Measurements from ENCODE around the gene SIPA1L2.

The SIPA1L2 gene

DNA sequence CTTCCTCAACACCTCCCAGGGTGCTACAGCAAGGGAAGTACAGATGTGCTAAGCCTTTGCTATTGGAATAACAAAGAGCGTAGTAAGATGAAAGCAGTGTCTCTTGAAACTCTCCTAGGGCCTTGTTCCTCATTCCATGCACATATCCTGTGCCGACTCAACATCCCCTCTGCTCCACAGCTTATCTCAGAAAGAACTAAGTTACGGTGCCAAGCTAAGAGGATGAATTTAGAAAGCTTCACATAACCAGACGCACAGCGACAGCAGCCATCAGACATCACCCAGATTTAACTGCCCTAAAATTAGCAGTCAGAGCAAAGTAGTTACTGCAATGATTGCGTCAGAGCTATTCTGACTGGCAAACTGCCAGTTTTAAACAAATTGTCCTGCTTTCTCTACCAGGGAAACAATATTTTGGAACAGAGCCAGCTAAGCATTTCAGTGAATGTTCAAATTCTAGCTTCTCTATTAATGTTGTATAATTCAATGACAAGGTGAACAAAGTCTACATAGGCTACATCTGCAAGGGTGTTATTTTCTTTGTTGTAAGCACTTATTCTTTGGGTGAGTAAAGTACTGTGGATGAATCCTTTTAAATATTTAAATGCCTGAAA, 9.5 kb downstream of the SIPA1L2 start (continued):
- TF ChIP-seq, protein P1, sequence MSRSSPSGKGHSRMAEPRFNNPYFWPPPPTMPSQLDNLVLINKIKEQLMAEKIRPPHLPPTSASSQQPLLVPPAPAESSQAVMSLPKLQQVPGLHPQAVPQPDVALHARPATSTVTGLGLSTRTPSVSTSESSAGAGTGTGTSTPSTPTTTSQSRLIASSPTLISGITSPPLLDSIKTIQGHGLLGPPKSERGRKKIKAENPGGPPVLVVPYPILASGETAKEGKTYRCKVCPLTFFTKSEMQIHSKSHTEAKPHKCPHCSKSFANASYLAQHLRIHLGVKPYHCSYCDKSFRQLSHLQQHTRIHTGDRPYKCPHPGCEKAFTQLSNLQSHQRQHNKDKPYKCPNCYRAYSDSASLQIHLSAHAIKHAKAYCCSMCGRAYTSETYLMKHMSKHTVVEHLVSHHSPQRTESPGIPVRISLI (tag by site-specific recombination; IDR thresholded peaks at IDR 0.05) = no peak
- TF ChIP-seq ZNF112 (tag by site-specific recombination; IDR thresholded peaks at IDR 0.05) = no peak
- TF ChIP-seq ZNF146 (tag by site-specific recombination; IDR thresholded peaks at IDR 0.05) = no peak
- TF ChIP-seq ZNF23 (tag by site-specific recombination; IDR thresholded peaks at IDR 0.05; ENCODE audit: borderline replicate concordance) = no peak
- TF ChIP-seq ZNF335 (tag by site-specific recombination; conservative IDR thresholded peaks at IDR 0.05) = peak; percentile 32; the same call in 1 of the 2 replicates
- TF ChIP-seq SP7 (tag by site-specific recombination; IDR thresholded peaks at IDR 0.05) = peak; percentile 97
- 0 out of 2 replicates have a peak, but pooled peaks have one; percentile 16 for TF ChIP-seq RBAK (tag by site-specific recombination; IDR thresholded peaks at IDR 0.05)
- TF ChIP-seq, protein P2, sequence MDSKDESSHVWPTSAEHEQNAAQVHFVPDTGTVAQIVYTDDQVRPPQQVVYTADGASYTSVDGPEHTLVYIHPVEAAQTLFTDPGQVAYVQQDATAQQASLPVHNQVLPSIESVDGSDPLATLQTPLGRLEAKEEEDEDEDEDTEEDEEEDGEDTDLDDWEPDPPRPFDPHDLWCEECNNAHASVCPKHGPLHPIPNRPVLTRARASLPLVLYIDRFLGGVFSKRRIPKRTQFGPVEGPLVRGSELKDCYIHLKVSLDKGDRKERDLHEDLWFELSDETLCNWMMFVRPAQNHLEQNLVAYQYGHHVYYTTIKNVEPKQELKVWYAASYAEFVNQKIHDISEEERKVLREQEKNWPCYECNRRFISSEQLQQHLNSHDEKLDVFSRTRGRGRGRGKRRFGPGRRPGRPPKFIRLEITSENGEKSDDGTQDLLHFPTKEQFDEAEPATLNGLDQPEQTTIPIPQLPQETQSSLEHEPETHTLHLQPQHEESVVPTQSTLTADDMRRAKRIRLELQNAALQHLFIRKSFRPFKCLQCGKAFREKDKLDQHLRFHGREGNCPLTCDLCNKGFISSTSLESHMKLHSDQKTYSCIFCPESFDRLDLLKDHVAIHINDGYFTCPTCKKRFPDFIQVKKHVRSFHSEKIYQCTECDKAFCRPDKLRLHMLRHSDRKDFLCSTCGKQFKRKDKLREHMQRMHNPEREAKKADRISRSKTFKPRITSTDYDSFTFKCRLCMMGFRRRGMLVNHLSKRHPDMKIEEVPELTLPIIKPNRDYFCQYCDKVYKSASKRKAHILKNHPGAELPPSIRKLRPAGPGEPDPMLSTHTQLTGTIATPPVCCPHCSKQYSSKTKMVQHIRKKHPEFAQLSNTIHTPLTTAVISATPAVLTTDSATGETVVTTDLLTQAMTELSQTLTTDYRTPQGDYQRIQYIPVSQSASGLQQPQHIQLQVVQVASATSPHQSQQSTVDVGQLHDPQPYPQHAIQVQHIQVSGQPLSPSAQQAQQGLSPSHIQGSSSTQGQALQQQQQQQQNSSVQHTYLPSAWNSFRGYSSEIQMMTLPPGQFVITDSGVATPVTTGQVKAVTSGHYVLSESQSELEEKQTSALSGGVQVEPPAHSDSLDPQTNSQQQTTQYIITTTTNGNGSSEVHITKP (tag by site-specific recombination; IDR thresholded peaks at IDR 0.05) = peak; percentile 53
- 0 out of 2 replicates have a peak, but pooled peaks have one; percentile 46 for TF ChIP-seq ZNF132 (tag by site-specific recombination; IDR thresholded peaks at IDR 0.05; ENCODE audit: borderline replicate concordance)
- peak; percentile 91 for TF ChIP-seq REPIN1 (tag by site-specific recombination; IDR thresholded peaks at IDR 0.05; ENCODE audit: low read depth)
- peak; percentile 84 for TF ChIP-seq MZF1 (tag by site-specific recombination; IDR thresholded peaks at IDR 0.05; ENCODE audit: borderline replicate concordance)
- no peak for TF ChIP-seq ZNF624 (tag by site-specific recombination; IDR thresholded peaks at IDR 0.05)
- peak; percentile 75 for TF ChIP-seq ZNF529 (tag by site-specific recombination; IDR thresholded peaks at IDR 0.05; ENCODE audit: insufficient replicate concordance)
- TF ChIP-seq, protein P3, sequence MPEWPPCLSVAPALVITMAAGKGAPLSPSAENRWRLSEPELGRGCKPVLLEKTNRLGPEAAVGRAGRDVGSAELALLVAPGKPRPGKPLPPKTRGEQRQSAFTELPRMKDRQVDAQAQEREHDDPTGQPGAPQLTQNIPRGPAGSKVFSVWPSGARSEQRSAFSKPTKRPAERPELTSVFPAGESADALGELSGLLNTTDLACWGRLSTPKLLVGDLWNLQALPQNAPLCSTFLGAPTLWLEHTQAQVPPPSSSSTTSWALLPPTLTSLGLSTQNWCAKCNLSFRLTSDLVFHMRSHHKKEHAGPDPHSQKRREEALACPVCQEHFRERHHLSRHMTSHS (tag by site-specific recombination; IDR thresholded peaks at IDR 0.05) = no peak
- TF ChIP-seq ZNF585B (tag by site-specific recombination; IDR thresholded peaks at IDR 0.05) = no peak
- TF ChIP-seq, protein P4, sequence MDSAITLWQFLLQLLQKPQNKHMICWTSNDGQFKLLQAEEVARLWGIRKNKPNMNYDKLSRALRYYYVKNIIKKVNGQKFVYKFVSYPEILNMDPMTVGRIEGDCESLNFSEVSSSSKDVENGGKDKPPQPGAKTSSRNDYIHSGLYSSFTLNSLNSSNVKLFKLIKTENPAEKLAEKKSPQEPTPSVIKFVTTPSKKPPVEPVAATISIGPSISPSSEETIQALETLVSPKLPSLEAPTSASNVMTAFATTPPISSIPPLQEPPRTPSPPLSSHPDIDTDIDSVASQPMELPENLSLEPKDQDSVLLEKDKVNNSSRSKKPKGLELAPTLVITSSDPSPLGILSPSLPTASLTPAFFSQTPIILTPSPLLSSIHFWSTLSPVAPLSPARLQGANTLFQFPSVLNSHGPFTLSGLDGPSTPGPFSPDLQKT (IDR thresholded peaks at IDR 0.05; ENCODE audit: borderline replicate concordance, low read depth, low read length) = no peak
- no peak for TF ChIP-seq ZNF121 (tag by site-specific recombination; IDR thresholded peaks at IDR 0.05)
- TF ChIP-seq ZNF677 (tag by site-specific recombination; IDR thresholded peaks at IDR 0.05) = no peak
- TF ChIP-seq ZNF707 (tag by site-specific recombination; IDR thresholded peaks at IDR 0.05) = no peak
- no peak for TF ChIP-seq ZFP37 (tag by site-specific recombination; IDR thresholded peaks at IDR 0.05)
- no peak for TF ChIP-seq GLIS2 (tag by site-specific recombination; IDR thresholded peaks at IDR 0.05)
- TF ChIP-seq GLIS1 (tag by site-specific recombination; IDR thresholded peaks at IDR 0.05) = peak; percentile 79
- TF ChIP-seq ZNF658 (tag by site-specific recombination; IDR thresholded peaks at IDR 0.05) = no peak
- TF ChIP-seq, protein P5, sequence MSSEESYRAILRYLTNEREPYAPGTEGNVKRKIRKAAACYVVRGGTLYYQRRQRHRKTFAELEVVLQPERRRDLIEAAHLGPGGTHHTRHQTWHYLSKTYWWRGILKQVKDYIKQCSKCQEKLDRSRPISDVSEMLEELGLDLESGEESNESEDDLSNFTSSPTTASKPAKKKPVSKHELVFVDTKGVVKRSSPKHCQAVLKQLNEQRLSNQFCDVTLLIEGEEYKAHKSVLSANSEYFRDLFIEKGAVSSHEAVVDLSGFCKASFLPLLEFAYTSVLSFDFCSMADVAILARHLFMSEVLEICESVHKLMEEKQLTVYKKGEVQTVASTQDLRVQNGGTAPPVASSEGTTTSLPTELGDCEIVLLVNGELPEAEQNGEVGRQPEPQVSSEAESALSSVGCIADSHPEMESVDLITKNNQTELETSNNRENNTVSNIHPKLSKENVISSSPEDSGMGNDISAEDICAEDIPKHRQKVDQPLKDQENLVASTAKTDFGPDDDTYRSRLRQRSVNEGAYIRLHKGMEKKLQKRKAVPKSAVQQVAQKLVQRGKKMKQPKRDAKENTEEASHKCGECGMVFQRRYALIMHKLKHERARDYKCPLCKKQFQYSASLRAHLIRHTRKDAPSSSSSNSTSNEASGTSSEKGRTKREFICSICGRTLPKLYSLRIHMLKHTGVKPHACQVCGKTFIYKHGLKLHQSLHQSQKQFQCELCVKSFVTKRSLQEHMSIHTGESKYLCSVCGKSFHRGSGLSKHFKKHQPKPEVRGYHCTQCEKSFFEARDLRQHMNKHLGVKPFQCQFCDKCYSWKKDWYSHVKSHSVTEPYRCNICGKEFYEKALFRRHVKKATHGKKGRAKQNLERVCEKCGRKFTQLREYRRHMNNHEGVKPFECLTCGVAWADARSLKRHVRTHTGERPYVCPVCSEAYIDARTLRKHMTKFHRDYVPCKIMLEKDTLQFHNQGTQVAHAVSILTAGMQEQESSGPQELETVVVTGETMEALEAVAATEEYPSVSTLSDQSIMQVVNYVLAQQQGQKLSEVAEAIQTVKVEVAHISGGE (tag by site-specific recombination; conservative IDR thresholded peaks at IDR 0.05; ENCODE audit: low read depth) = no peak
- peak; percentile 77 for TF ChIP-seq FEZF1 (tag by site-specific recombination; IDR thresholded peaks at IDR 0.05)
- peak; percentile 91 for TF ChIP-seq ZBTB21 (tag by site-specific recombination; IDR thresholded peaks at IDR 0.05)
- TF ChIP-seq, protein P6, sequence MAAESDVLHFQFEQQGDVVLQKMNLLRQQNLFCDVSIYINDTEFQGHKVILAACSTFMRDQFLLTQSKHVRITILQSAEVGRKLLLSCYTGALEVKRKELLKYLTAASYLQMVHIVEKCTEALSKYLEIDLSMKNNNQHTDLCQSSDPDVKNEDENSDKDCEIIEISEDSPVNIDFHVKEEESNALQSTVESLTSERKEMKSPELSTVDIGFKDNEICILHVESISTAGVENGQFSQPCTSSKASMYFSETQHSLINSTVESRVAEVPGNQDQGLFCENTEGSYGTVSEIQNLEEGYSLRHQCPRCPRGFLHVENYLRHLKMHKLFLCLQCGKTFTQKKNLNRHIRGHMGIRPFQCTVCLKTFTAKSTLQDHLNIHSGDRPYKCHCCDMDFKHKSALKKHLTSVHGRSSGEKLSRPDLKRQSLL (tag by site-specific recombination; IDR thresholded peaks at IDR 0.05) = peak; percentile 23; the same call in 1 of the 2 replicates
- TF ChIP-seq MEIS1 (CRISPR knock-in tag; IDR thresholded peaks at IDR 0.05; ENCODE audit: borderline replicate concordance) = no peak
- TF ChIP-seq ZXDB (tag by site-specific recombination; IDR thresholded peaks at IDR 0.05) = peak; percentile 79

Measured in HEK293 (cell line).